Neural cell (in vitro differentiated cells): ENCODE data around the gene SRSF7. TPM values are rescaled to one million over a fixed set of nuclear protein-coding genes. Genes with fewer than 3 reads are reported as not detected.

Experiments
- H2AFZ ChIP-seq: fragments of 200-600, 300-800 bp; sonication (generic), shearing (Covaris generic); 2 replicates; pipeline ENCODE4 v1.6.0; 2014; ENCODE audit warnings: low read depth, mild to moderate bottlenecking, antibody characterized with exemption, low read length, moderate library complexity
- H3F3A ChIP-seq: fragments of 200-600 bp; shearing (Covaris generic); 2 replicates; pipeline ENCODE4 v1.6.1; 2016; ENCODE audit warnings: mild to moderate bottlenecking, moderate library complexity, mixed read lengths, antibody characterized with exemption, low read length; ENCODE audit not compliant: insufficient read depth, poor library complexity, severe bottlenecking
- H3K27ac ChIP-seq: fragments of 200-600, 300-800 bp; sonication (generic), shearing (Covaris generic); 2 replicates; pipeline ENCODE4 v1.5.1; 2014; ENCODE audit warnings: mild to moderate bottlenecking, low read length, moderate library complexity
- H3K27me3 ChIP-seq: fragments of 300-800, 200-600 bp; sonication (generic), shearing (Covaris generic); 2 replicates; pipeline ENCODE4 v1.6.0; 2014; ENCODE audit warnings: mild to moderate bottlenecking, low read depth, low read length, moderate library complexity; ENCODE audit not compliant: insufficient read depth
- H3K36me3 ChIP-seq: fragments of 300-800, 200-600 bp; sonication (generic), shearing (Covaris generic); 2 replicates; pipeline ENCODE4 v1.5.1; 2014; ENCODE audit warnings: mild to moderate bottlenecking, antibody characterized with exemption, low read length, moderate library complexity; ENCODE audit not compliant: insufficient read depth
- H3K4me2 ChIP-seq: fragments of 300-800, 200-600 bp; sonication (generic), shearing (Covaris generic); 2 replicates; pipeline ENCODE4 v1.6.0; 2014; ENCODE audit warnings: mild to moderate bottlenecking, low read length
- H3K4me3 ChIP-seq: fragments of 300-800, 200-600 bp; sonication (generic), shearing (Covaris generic); 2 replicates; pipeline ENCODE4 v1.5.1; 2014; ENCODE audit warnings: mild to moderate bottlenecking, low read length, moderate library complexity
- H3K79me2 ChIP-seq: fragments of 200-600 bp; shearing (Covaris generic); replicated peaks from 2 replicates; pipeline ENCODE4 v1.6.0; 2014; ENCODE audit warnings: mild to moderate bottlenecking, low read length, moderate library complexity; ENCODE audit not compliant: insufficient read depth
- H3K9ac ChIP-seq: fragments of 300-800, 200-600 bp; sonication (generic), shearing (Covaris generic); 2 replicates; pipeline ENCODE4 v1.6.1; 2016; ENCODE audit warnings: mild to moderate bottlenecking, low read length, mixed read lengths
- H3K9me2 ChIP-seq: fragments of 200-600 bp; shearing (Covaris generic); 2 replicates; pipeline ENCODE4 v1.6.1; 2016; ENCODE audit warnings: mild to moderate bottlenecking, low read length, mixed read lengths; ENCODE audit not compliant: insufficient read depth
- H3K9me3 ChIP-seq: fragments of 200-600, 300-800 bp; sonication (generic), shearing (Covaris generic); 2 replicates; pipeline ENCODE4 v1.6.1; 2016; ENCODE audit warnings: mild to moderate bottlenecking, mixed run types, low read length, moderate library complexity, mixed read lengths
- H4K20me1 ChIP-seq: fragments of 200-600 bp; shearing (Covaris generic); 2 replicates; pipeline ENCODE4 v1.6.1; 2016; ENCODE audit warnings: mild to moderate bottlenecking, mixed run types; ENCODE audit not compliant: insufficient read depth
- CTCF ChIP-seq: fragments of 450-650 bp; IDR thresholded peaks from 2 replicates; pipeline ENCODE4 v1.5.1; 2014; ENCODE audit warnings: antibody characterized with exemption, mild to moderate bottlenecking, moderate library complexity; ENCODE audit not compliant: poor library complexity, severe bottlenecking
- MXI1 ChIP-seq: fragments of 450-650 bp; conservative IDR thresholded peaks from 2 replicates; pipeline ENCODE4 v1.6.1; 2014; ENCODE audit warnings: antibody characterized with exemption, mild to moderate bottlenecking; ENCODE audit not compliant: poor library complexity, severe bottlenecking
- POLR2AphosphoS5 ChIP-seq: IDR thresholded peaks from 2 replicates; pipeline ENCODE4 v1.6.1; 2012
- RAD21 ChIP-seq: fragments of 450-650 bp; conservative IDR thresholded peaks from 2 replicates; pipeline ENCODE4 v1.6.1; 2014; ENCODE audit warnings: antibody characterized with exemption, mild to moderate bottlenecking, moderate library complexity
- SMC3 ChIP-seq: fragments of 450-650 bp; conservative IDR thresholded peaks from 2 replicates; pipeline ENCODE4 v1.6.1; 2014; ENCODE audit warnings: antibody characterized with exemption, mild to moderate bottlenecking, moderate library complexity; ENCODE audit not compliant: poor library complexity
- TAF1 ChIP-seq: IDR thresholded peaks from 2 replicates; pipeline ENCODE4 v1.6.1; 2012; ENCODE audit warnings: low read depth
- polyA plus RNA-seq: library from polyadenylated mRNA; depleted of rRNA; stranded (reverse); fragments of >200 nt; gene quantifications from 2 replicates; pipeline ENCODE4 v1.2.3, GENCODE V29; 2014

The SRSF7 gene
- polyA plus RNA-seq, 1 donor from 2014 or later, result 286 TPM

DNA sequence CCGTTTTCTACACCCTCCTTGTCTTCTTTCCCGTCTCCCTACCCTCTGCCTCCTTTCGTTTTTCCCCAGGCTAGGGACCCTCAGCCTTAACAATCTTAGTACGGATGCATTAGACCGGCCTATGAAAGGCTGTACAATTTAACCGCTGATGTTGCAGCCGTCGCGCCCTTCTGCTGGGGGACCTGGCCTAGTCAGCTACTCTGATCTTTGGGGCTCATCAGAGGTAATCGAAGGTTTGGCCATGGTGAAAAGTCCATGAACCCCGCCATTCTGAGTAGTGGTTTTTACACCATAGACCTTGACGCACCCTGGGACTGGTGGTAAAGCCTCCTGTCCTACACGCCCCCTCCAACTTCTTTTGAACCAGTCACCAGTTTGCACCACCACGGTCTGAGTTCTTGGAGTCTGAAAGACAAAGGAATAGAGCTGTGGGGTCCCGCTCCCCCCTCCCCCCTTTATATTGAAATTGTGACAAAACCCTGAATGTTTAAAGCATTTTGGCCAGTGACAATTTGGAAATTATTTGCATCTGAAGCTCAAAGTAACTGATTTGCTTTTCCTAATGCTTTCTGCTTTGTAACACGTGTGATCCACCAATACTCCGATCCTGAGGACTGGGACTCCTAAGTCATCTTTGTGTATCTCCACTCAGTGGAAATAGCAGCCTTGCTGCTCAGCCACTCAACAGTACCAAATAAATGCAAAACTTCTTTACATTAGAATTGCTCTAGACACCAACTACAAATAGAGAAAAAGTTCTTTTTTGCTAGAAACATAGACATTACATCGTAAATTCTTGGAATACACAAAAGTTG lies 642 bp upstream of the SRSF7 start:
- peak overlapping the region; percentile 75 for H2AFZ ChIP-seq
- H3K79me2 ChIP-seq, result peaks cover 35% of the 10 kb centered on the region
- peaks cover 20% of the 10 kb centered on the region for H3K36me3 ChIP-seq
- no peaks in the 10 kb centered on the region for H3F3A ChIP-seq
- peak overlapping the region; percentile 69 for H3K4me2 ChIP-seq
- peaks cover 13% of the 10 kb centered on the region for H4K20me1 ChIP-seq
- TF ChIP-seq POLR2AphosphoS5 (peak; percentile 74), MXI1 (no peak)
- H3K27ac ChIP-seq, result peak overlapping the region; percentile 100
- H3K9me2 ChIP-seq, result no peaks in the 10 kb centered on the region
- H3K9me3 ChIP-seq, result no peaks in the 10 kb centered on the region
- H3K27me3 ChIP-seq, result no peaks in the 10 kb centered on the region
- H3K4me3 ChIP-seq, result peak overlapping the region; percentile 96
- peak overlapping the region; percentile 100 for H3K9ac ChIP-seq

GRCh38 chr2:38750011-38750890 lies 910 bp downstream of the SRSF7 start:
- Histone ChIP-seq H3K79me2 (peaks cover 50% of the 10 kb centered on the region), H3K9ac (peak overlapping the region; percentile 100), H3K36me3 (peaks cover 30% of the 10 kb centered on the region), H3K9me3 (no peaks in the 10 kb centered on the region), H3K27ac (peak overlapping the region; percentile 100), H3K27me3 (no peaks in the 10 kb centered on the region), H3K4me2 (peak overlapping the region; percentile 59), H3F3A (no peaks in the 10 kb centered on the region), H2AFZ (peak overlapping the region; percentile 92), H3K4me3 (peak overlapping the region; percentile 96), H3K9me2 (no peaks in the 10 kb centered on the region), H4K20me1 (peaks cover 15% of the 10 kb centered on the region)
- no peak for TF ChIP-seq TAF1
- TF ChIP-seq RAD21, result no peak
- peak; percentile 53 for TF ChIP-seq POLR2AphosphoS5
- no peak for TF ChIP-seq SMC3
- TF ChIP-seq CTCF, result no peak

- Histone ChIP-seq H3K36me3 (peaks cover 35% of the 10 kb centered on the region), H3K9ac (peak overlapping the region; percentile 100), H3K4me2 (peak overlapping the region; percentile 59), H3K4me3 (peak overlapping the region; percentile 96), H3F3A (no peaks in the 10 kb centered on the region), H2AFZ (no peak overlapping the region), H3K79me2 (peaks cover 58% of the 10 kb centered on the region), H3K27me3 (no peaks in the 10 kb centered on the region), H3K9me3 (no peaks in the 10 kb centered on the region), H3K9me2 (no peaks in the 10 kb centered on the region), H3K27ac (no peak overlapping the region), H4K20me1 (peaks cover 19% of the 10 kb centered on the region)
- no peak for TF ChIP-seq SMC3
Observed at GRCh38 chr2:38748943-38749804, 2.0 kb downstream of the SRSF7 start.
